Neural progenitor cell (in vitro differentiated cells): ENCODE data around the gene EDAR. TPM values are rescaled to one million over a fixed set of nuclear protein-coding genes. Genes with fewer than 3 reads are reported as not detected.

Source experiments
- DNase-seq: peaks from one replicate; pipeline ENCODE4 v3.0.0-alpha.2; 2016; ENCODE audit warnings: low spot score
- H2AFZ ChIP-seq: fragments of 200-600 bp; sonication (generic); replicated peaks from 2 replicates; pipeline ENCODE4 v1.6.1; 2016; ENCODE audit warnings: antibody characterized with exemption
- H3F3A ChIP-seq: fragments of 200-600 bp; sonication (generic); 2 replicates; pipeline ENCODE4 v1.6.1; 2016; ENCODE audit warnings: antibody characterized with exemption, low read depth
- H3K27ac ChIP-seq: fragments of 200-600 bp; sonication (generic); 2 replicates; pipeline ENCODE4 v1.5.1; 2016; ENCODE audit warnings: mild to moderate bottlenecking
- H3K27me3 ChIP-seq: fragments of 200-600 bp; sonication (generic); 2 replicates; pipeline ENCODE4 v1.6.1; 2016; ENCODE audit warnings: mild to moderate bottlenecking, moderate library complexity
- H3K36me3 ChIP-seq: fragments of 200-600 bp; sonication (generic); 2 replicates; pipeline ENCODE4 v1.5.1; 2016
- H3K4me1 ChIP-seq: fragments of 200-600 bp; sonication (generic); 2 replicates; pipeline ENCODE4 v1.6.1; 2016; ENCODE audit warnings: mixed run types
- H3K4me2 ChIP-seq: fragments of 200-600 bp; sonication (generic); 2 replicates; pipeline ENCODE4 v1.6.1; 2016
- H3K4me3 ChIP-seq: fragments of 200-600 bp; sonication (generic); 2 replicates; pipeline ENCODE4 v1.5.1; 2016
- H3K79me2 ChIP-seq: fragments of 200-600 bp; sonication (generic); 2 replicates; pipeline ENCODE4 v1.6.1; 2016; ENCODE audit warnings: low read depth
- H3K9ac ChIP-seq: fragments of 200-600 bp; sonication (generic); 2 replicates; pipeline ENCODE4 v1.6.1; 2016
- H3K9me3 ChIP-seq: fragments of 200-600 bp; sonication (generic); 2 replicates; pipeline ENCODE4 v1.5.1; 2016; ENCODE audit warnings: low read depth
- H4K20me1 ChIP-seq: fragments of 200-600 bp; sonication (generic); 2 replicates; pipeline ENCODE4 v1.6.1; 2016; ENCODE audit warnings: low read depth
- H3K27ac Mint-ChIP-seq: 3 replicates; pipeline ENCODE4 v1.8.0; 2021; ENCODE audit warnings: mixed read lengths
- H3K27me3 Mint-ChIP-seq: 2 replicates; pipeline ENCODE4 v1.8.0; 2022; ENCODE audit warnings: low read depth, mild to moderate bottlenecking, inconsistent platforms, moderate library complexity, mixed read lengths; ENCODE audit not compliant: insufficient read depth
- H3K36me3 Mint-ChIP-seq: 3 replicates; pipeline ENCODE4 v1.8.0; 2021; ENCODE audit warnings: mixed read lengths
- H3K4me1 Mint-ChIP-seq: 3 replicates; pipeline ENCODE4 v1.8.0; 2021; ENCODE audit warnings: mixed read lengths
- H3K4me3 Mint-ChIP-seq: 3 replicates; pipeline ENCODE4 v1.8.0; 2021; ENCODE audit warnings: mild to moderate bottlenecking, moderate library complexity, mixed read lengths
- H3K9me3 Mint-ChIP-seq: 3 replicates; pipeline ENCODE4 v1.8.0; 2020; ENCODE audit warnings: mixed read lengths
- EZH2 ChIP-seq: fragments of 200-600 bp; sonication (generic); IDR thresholded peaks from 2 replicates; pipeline ENCODE4 v1.6.1; 2017; ENCODE audit warnings: antibody characterized with exemption, mild to moderate bottlenecking, moderate library complexity
- EZH2phosphoT487 ChIP-seq: fragments of 200-600 bp; sonication (generic); IDR thresholded peaks from 2 replicates; pipeline ENCODE4 v1.6.1; 2017; ENCODE audit warnings: antibody characterized with exemption
- total RNA-seq: library from RNA; depleted of rRNA; stranded (reverse); fragments of >200 nt; gene quantifications from 2 replicates; pipeline ENCODE4 v1.2.3, GENCODE V29; 2015; ENCODE audit warnings: low replicate concordance
- TF ChIP-seq, protein P1 (sequence below): fragments of 200-600 bp; sonication (generic); IDR thresholded peaks from 2 replicates; pipeline ENCODE4 v1.5.1; 2017; ENCODE audit warnings: antibody characterized with exemption, mild to moderate bottlenecking

EDAR gene
- total RNA-seq, 1 donor from 2014 or later, result not detected

DNA sequence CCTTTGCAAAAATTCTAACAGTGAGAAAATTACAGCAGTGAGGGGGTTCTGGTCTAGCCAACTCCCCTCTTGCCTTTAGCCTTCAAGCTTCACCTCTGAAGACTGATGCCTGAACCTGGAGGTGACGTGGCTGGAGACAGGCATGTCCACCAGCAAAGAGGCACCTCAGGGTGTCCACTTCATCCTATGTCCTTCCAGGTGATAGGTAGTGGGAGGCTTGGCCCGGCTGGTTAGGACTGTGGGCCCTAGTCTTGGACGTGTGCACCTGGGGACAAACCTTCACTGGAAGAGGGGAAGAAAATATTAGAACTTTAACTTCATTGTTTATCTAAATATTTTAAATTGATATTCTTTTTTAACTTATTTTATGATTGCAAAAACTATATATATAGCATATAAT, 35.5 kb upstream of the EDAR start:
- TF ChIP-seq EZH2 (no peak), EZH2phosphoT487 (no peak)
- TF ChIP-seq, protein P1, sequence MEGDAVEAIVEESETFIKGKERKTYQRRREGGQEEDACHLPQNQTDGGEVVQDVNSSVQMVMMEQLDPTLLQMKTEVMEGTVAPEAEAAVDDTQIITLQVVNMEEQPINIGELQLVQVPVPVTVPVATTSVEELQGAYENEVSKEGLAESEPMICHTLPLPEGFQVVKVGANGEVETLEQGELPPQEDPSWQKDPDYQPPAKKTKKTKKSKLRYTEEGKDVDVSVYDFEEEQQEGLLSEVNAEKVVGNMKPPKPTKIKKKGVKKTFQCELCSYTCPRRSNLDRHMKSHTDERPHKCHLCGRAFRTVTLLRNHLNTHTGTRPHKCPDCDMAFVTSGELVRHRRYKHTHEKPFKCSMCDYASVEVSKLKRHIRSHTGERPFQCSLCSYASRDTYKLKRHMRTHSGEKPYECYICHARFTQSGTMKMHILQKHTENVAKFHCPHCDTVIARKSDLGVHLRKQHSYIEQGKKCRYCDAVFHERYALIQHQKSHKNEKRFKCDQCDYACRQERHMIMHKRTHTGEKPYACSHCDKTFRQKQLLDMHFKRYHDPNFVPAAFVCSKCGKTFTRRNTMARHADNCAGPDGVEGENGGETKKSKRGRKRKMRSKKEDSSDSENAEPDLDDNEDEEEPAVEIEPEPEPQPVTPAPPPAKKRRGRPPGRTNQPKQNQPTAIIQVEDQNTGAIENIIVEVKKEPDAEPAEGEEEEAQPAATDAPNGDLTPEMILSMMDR, result no peak
- peaks cover 22% of the 10 kb centered on the region for H3K4me1 ChIP-seq
- H3K4me2 ChIP-seq, result no peak overlapping the region
- Mint-ChIP-seq H3K36me3 (no peaks in the 10 kb centered on the region), H3K4me1 (peaks cover 46% of the 10 kb centered on the region), H3K9me3 (no peaks in the 10 kb centered on the region), H3K27ac (no peak overlapping the region), H3K4me3 (no peak overlapping the region), H3K27me3 (peaks cover 7% of the 10 kb centered on the region)
- no peaks in the 10 kb centered on the region for H3K79me2 ChIP-seq
- H3K9ac ChIP-seq, result no peak overlapping the region
- H3K36me3 ChIP-seq, result no peaks in the 10 kb centered on the region
- no peak overlapping the region for H3K27ac ChIP-seq
- peaks cover 17% of the 10 kb centered on the region for H3F3A ChIP-seq
- H3K4me3 ChIP-seq, result no peak overlapping the region
- H3K9me3 ChIP-seq, result no peaks in the 10 kb centered on the region
- DNase-seq, result no peak
- H2AFZ ChIP-seq, result no peak overlapping the region
- H4K20me1 ChIP-seq, result peaks cover 11% of the 10 kb centered on the region
- peaks cover 9% of the 10 kb centered on the region for H3K27me3 ChIP-seq

GRCh38 chr2:109021895-109022300, 32.9 kb upstream of the EDAR start:
- Histone ChIP-seq H3K9ac (no peak overlapping the region), H3K27ac (no peak overlapping the region), H3K4me2 (no peak overlapping the region), H3K79me2 (no peaks in the 10 kb centered on the region), H3F3A (peaks cover 14% of the 10 kb centered on the region), H2AFZ (no peak overlapping the region), H3K9me3 (no peaks in the 10 kb centered on the region), H3K4me1 (peaks cover 16% of the 10 kb centered on the region), H3K4me3 (no peak overlapping the region), H3K36me3 (no peaks in the 10 kb centered on the region), H3K27me3 (peaks cover 34% of the 10 kb centered on the region), H4K20me1 (peaks cover 13% of the 10 kb centered on the region)
- Mint-ChIP-seq H3K36me3 (no peaks in the 10 kb centered on the region), H3K4me3 (no peak overlapping the region), H3K27me3 (peaks cover 16% of the 10 kb centered on the region), H3K9me3 (no peaks in the 10 kb centered on the region), H3K27ac (peak overlapping the region; percentile 62), H3K4me1 (peaks cover 56% of the 10 kb centered on the region)
- TF ChIP-seq, protein P1, result no peak
- TF ChIP-seq EZH2 (no peak), EZH2phosphoT487 (no peak)
- DNase-seq, result no peak

DNA sequence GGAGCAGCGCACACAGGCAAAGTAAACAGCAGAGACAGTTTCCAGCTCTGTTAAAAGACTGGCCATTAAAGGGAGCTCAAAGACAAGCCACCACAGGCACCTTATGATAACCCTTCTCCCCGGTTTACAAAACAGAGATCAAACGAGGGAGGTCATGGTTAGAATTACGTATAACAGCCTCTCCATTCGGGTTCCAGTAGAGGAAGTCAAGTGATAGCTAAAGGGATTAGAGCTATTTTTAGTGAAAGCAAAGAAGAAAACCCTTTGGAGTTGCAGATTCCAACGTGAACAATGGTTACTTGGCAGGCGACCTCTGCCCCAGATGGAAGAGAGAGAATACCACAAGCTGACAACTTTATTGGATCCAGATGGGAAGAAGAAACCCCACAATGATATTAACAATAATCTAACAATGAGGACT, 31.2 kb upstream of the EDAR start:
- H3K9ac ChIP-seq, result no peak overlapping the region
- no peaks in the 10 kb centered on the region for H3K79me2 ChIP-seq
- H3K4me1 ChIP-seq, result peaks cover 16% of the 10 kb centered on the region
- H4K20me1 ChIP-seq, result peaks cover 13% of the 10 kb centered on the region
- peaks cover 14% of the 10 kb centered on the region for H3F3A ChIP-seq
- H3K4me2 ChIP-seq, result peak overlapping the region; percentile 41
- Mint-ChIP-seq H3K4me1 (peaks cover 64% of the 10 kb centered on the region), H3K27ac (peak overlapping the region; percentile 91), H3K4me3 (peak overlapping the region; percentile 27), H3K9me3 (no peaks in the 10 kb centered on the region), H3K36me3 (no peaks in the 10 kb centered on the region), H3K27me3 (peaks cover 21% of the 10 kb centered on the region)
- no peaks in the 10 kb centered on the region for H3K9me3 ChIP-seq
- DNase-seq, result peak; percentile 74
- no peak for TF ChIP-seq EZH2phosphoT487
- TF ChIP-seq EZH2, result no peak
- TF ChIP-seq, protein P1, result no peak
- no peak overlapping the region for H2AFZ ChIP-seq
- no peak overlapping the region for H3K4me3 ChIP-seq
- no peak overlapping the region for H3K27ac ChIP-seq
- H3K36me3 ChIP-seq, result no peaks in the 10 kb centered on the region
- H3K27me3 ChIP-seq, result peaks cover 34% of the 10 kb centered on the region
